ENCODE measurements around the gene PTP4A2.

DNA sequence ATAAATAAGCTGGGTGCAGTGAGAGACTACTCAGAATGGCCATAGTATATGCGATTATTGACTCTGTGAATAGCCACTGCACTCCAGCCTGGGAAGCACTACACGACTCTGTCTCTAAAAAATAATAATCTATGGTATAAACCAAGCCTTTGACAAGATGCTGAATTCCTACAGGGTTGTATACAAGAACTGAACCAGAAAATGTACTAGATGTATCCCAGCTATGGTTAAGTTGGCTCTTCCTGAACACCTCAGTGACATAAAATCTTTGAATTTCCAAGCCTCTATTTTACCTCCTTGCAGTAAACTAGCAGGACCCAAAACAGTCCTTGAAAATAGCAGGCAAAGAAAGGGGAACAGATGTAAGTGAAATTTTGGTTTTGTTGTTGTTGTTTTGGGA, 32.5 kb downstream of the PTP4A2 start:
- TF ChIP-seq, protein P1, sequence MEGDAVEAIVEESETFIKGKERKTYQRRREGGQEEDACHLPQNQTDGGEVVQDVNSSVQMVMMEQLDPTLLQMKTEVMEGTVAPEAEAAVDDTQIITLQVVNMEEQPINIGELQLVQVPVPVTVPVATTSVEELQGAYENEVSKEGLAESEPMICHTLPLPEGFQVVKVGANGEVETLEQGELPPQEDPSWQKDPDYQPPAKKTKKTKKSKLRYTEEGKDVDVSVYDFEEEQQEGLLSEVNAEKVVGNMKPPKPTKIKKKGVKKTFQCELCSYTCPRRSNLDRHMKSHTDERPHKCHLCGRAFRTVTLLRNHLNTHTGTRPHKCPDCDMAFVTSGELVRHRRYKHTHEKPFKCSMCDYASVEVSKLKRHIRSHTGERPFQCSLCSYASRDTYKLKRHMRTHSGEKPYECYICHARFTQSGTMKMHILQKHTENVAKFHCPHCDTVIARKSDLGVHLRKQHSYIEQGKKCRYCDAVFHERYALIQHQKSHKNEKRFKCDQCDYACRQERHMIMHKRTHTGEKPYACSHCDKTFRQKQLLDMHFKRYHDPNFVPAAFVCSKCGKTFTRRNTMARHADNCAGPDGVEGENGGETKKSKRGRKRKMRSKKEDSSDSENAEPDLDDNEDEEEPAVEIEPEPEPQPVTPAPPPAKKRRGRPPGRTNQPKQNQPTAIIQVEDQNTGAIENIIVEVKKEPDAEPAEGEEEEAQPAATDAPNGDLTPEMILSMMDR (IDR thresholded peaks at IDR 0.05; ENCODE audit: extremely low read depth in 1 of 2, insufficient read depth in 1 of 2, low read depth in 1 of 2, low read length in 2 of 2), result no peak
- TF ChIP-seq EZH2 (IDR thresholded peaks at IDR 0.05; ENCODE audit: borderline replicate concordance, low read depth, low read length, severe bottlenecking) (no peak), POLR2A (IDR thresholded peaks at IDR 0.05; ENCODE audit: low read depth, low read length) (no peak), POLR2AphosphoS5 (IDR thresholded peaks at IDR 0.05; ENCODE audit: insufficient read depth, low read depth, low read length) (no peak), GATA2 (IDR thresholded peaks at IDR 0.05; ENCODE audit: insufficient read depth, insufficient read length, low read depth, low read length) (no peak)
